DOHH2 (cell line): ENCODE measurements around the gene DUSP3.

Source experiments
- H3F3A ChIP-seq: fragments of 200-600 bp; sonication (generic), shearing (Covaris generic); 2 replicates; pipeline ENCODE4 v1.6.0; 2016; ENCODE audit warnings: antibody characterized with exemption, mild to moderate bottlenecking; ENCODE audit not compliant: control insufficient read depth, insufficient read depth
- H3K27ac ChIP-seq: fragments of 200-600 bp; sonication (generic); 2 replicates; pipeline ENCODE4 v1.5.1; 2014; ENCODE audit warnings: low read depth, mild to moderate bottlenecking, low read length, moderate library complexity
- H3K27me3 ChIP-seq: fragments of 200-600 bp; sonication (generic); 2 replicates; pipeline ENCODE4 v1.6.1; 2014; ENCODE audit warnings: mild to moderate bottlenecking, low read length, mixed read lengths; ENCODE audit not compliant: control insufficient read depth
- H3K36me3 ChIP-seq: fragments of 200-600 bp; sonication (generic); 2 replicates; pipeline ENCODE4 v1.6.1; 2014; ENCODE audit warnings: mild to moderate bottlenecking, low read length, moderate library complexity, mixed read lengths; ENCODE audit not compliant: control insufficient read depth
- H3K4me1 ChIP-seq: fragments of 200-600 bp; sonication (generic); 2 replicates; pipeline ENCODE4 v1.6.1; 2014; ENCODE audit warnings: mild to moderate bottlenecking, low read length, mixed read lengths; ENCODE audit not compliant: control insufficient read depth
- H3K4me2 ChIP-seq: fragments of 200-600 bp; sonication (generic); 2 replicates; pipeline ENCODE4 v1.6.0; 2014; ENCODE audit warnings: mild to moderate bottlenecking, low read length, moderate library complexity
- H3K4me3 ChIP-seq: fragments of 200-600 bp; sonication (generic); 2 replicates; pipeline ENCODE4 v1.5.1; 2014; ENCODE audit warnings: mild to moderate bottlenecking, low read length, mixed read lengths
- H3K79me2 ChIP-seq: fragments of 200-600 bp; sonication (generic); 2 replicates; pipeline ENCODE4 v1.6.1; 2014; ENCODE audit warnings: mild to moderate bottlenecking, low read length, mixed read lengths; ENCODE audit not compliant: control insufficient read depth
- H3K9me2 ChIP-seq: fragments of 200-600 bp; sonication (generic); replicated peaks from 2 replicates; pipeline ENCODE4 v1.6.1; 2014; ENCODE audit warnings: mild to moderate bottlenecking, low read length, mixed read lengths; ENCODE audit not compliant: control insufficient read depth
- H3K9me3 ChIP-seq: fragments of 200-600 bp; sonication (generic); 2 replicates; pipeline ENCODE4 v1.6.1; 2014; ENCODE audit warnings: antibody characterized with exemption, low read length, mixed read lengths; ENCODE audit not compliant: control insufficient read depth, insufficient read depth
- H4K20me1 ChIP-seq: fragments of 200-600 bp; sonication (generic); 2 replicates; pipeline ENCODE4 v1.6.0; 2014; ENCODE audit warnings: low read depth, mild to moderate bottlenecking, antibody characterized with exemption, low read length, moderate library complexity; ENCODE audit not compliant: control insufficient read depth, insufficient read depth
- CTCF ChIP-seq: fragments of 200-600 bp; sonication (generic); IDR thresholded peaks from one replicate; pipeline ENCODE4 v1.5.1; 2014; ENCODE audit warnings: antibody characterized with exemption, mild to moderate bottlenecking, low read depth, low read length; ENCODE audit not compliant: poor library complexity, severe bottlenecking
- EZH2phosphoT487 ChIP-seq: fragments of 200-600 bp; sonication (generic); IDR thresholded peaks from 2 replicates; pipeline ENCODE4 v1.6.1; 2017; ENCODE audit warnings: borderline replicate concordance, mild to moderate bottlenecking, antibody characterized with exemption, low read length, moderate library complexity, mixed read lengths

Gene DUSP3

GRCh38 chr17:43808076-43808475 lies 29.3 kb upstream of the DUSP3 start:
- no peaks in the 10 kb centered on the region for H4K20me1 ChIP-seq
- no peaks in the 10 kb centered on the region for H3F3A ChIP-seq
- no peak overlapping the region for H3K4me2 ChIP-seq
- H3K4me3 ChIP-seq, result no peak overlapping the region
- H3K79me2 ChIP-seq, result no peaks in the 10 kb centered on the region
- no peaks in the 10 kb centered on the region for H3K4me1 ChIP-seq
- H3K9me2 ChIP-seq, result no peaks in the 10 kb centered on the region
- H3K27ac ChIP-seq, result no peak overlapping the region
- H3K9me3 ChIP-seq, result no peaks in the 10 kb centered on the region
- H3K27me3 ChIP-seq, result peaks cover 15% of the 10 kb centered on the region
- TF ChIP-seq EZH2phosphoT487 (no peak), CTCF (no peak)
- no peaks in the 10 kb centered on the region for H3K36me3 ChIP-seq

GRCh38 chr17:43805117-43805516 lies 26.3 kb upstream of the DUSP3 start:
- no peak for TF ChIP-seq CTCF
- no peak for TF ChIP-seq EZH2phosphoT487
- no peaks in the 10 kb centered on the region for H3K9me3 ChIP-seq

GRCh38 chr17:43803758-43804157 lies 25.0 kb upstream of the DUSP3 start:
- H3K4me3 ChIP-seq, result no peak overlapping the region
- peaks cover 27% of the 10 kb centered on the region for H3K27me3 ChIP-seq
- H3K4me2 ChIP-seq, result no peak overlapping the region
- no peaks in the 10 kb centered on the region for H3F3A ChIP-seq
- H3K9me2 ChIP-seq, result no peaks in the 10 kb centered on the region
- no peaks in the 10 kb centered on the region for H3K79me2 ChIP-seq
- TF ChIP-seq EZH2phosphoT487, result no peak
- TF ChIP-seq CTCF, result no peak
- H3K36me3 ChIP-seq, result no peaks in the 10 kb centered on the region
- no peaks in the 10 kb centered on the region for H3K9me3 ChIP-seq
- no peak overlapping the region for H3K27ac ChIP-seq
- peaks cover 3% of the 10 kb centered on the region; the same call in 1 of the 2 replicates for H3K4me1 ChIP-seq
- no peaks in the 10 kb centered on the region for H4K20me1 ChIP-seq

More at GRCh38 chr17:43805117-43805516, 26.3 kb upstream of the DUSP3 start:
- Histone ChIP-seq H3K79me2 (no peaks in the 10 kb centered on the region), H3F3A (no peaks in the 10 kb centered on the region), H3K36me3 (no peaks in the 10 kb centered on the region), H4K20me1 (no peaks in the 10 kb centered on the region), H3K4me1 (peaks cover 3% of the 10 kb centered on the region; the same call in 1 of the 2 replicates), H3K4me2 (no peak overlapping the region), H3K9me2 (no peaks in the 10 kb centered on the region), H3K27me3 (peaks cover 24% of the 10 kb centered on the region), H3K27ac (no peak overlapping the region), H3K4me3 (no peak overlapping the region)

GRCh38 chr17:43801844-43802243 lies 23.1 kb upstream of the DUSP3 start:
- H3K79me2 ChIP-seq, result no peaks in the 10 kb centered on the region
- H3K27me3 ChIP-seq, result peaks cover 23% of the 10 kb centered on the region
- no peak overlapping the region for H3K4me2 ChIP-seq
- H3K27ac ChIP-seq, result no peak overlapping the region
- peaks cover 3% of the 10 kb centered on the region; the same call in 1 of the 2 replicates for H3K4me1 ChIP-seq
- H3F3A ChIP-seq, result no peaks in the 10 kb centered on the region
- TF ChIP-seq CTCF, result no peak
- H3K36me3 ChIP-seq, result no peaks in the 10 kb centered on the region
- H4K20me1 ChIP-seq, result no peaks in the 10 kb centered on the region
- H3K9me2 ChIP-seq, result no peaks in the 10 kb centered on the region
- H3K9me3 ChIP-seq, result no peaks in the 10 kb centered on the region
- H3K4me3 ChIP-seq, result no peak overlapping the region
